ENCODE measurements around the gene WNT11.
"Not testable (repeated sequence)": the region's sequence is repeated elsewhere in the genome, so short reads cannot be mapped to it uniquely, and the experiment has no call there.

The WNT11 gene

GRCh38 chr11:76201672-76202412 is 4.5 kb downstream of the WNT11 start:
- DNase-seq (ENCODE audit: low spot score): no peak

GRCh38 chr11:76201056-76201455 is 5.2 kb downstream of the WNT11 start:
- DNase-seq (ENCODE audit: low spot score): no peak

GRCh38 chr11:76200006-76200940 is 6.0 kb downstream of the WNT11 start:
- DNase-seq (ENCODE audit: low spot score): no peak

GRCh38 chr11:76198691-76199090 is 7.6 kb downstream of the WNT11 start:
- DNase-seq (ENCODE audit: low spot score): not testable (repeated sequence)

- no peak for DNase-seq (ENCODE audit: low spot score)
These were observed 8.2 kb downstream of the WNT11 start for GRCh38 chr11:76197941-76198640.

- DNase-seq (ENCODE audit: low spot score): no peak
These were observed 9.0 kb downstream of the WNT11 start for GRCh38 chr11:76197332-76197731.

- DNase-seq (ENCODE audit: low spot score): no peak
These were observed 9.5 kb downstream of the WNT11 start for GRCh38 chr11:76196849-76197248.

- no peak for DNase-seq (ENCODE audit: low spot score)
These were observed 11.2 kb downstream of the WNT11 start for GRCh38 chr11:76194872-76195668.

GRCh38 chr11:76193219-76193618 is 13.1 kb downstream of the WNT11 start:
- DNase-seq (ENCODE audit: low spot score): no peak

GRCh38 chr11:76190376-76190775 is 15.9 kb downstream of the WNT11 start:
- no peak for DNase-seq (ENCODE audit: low spot score)

GRCh38 chr11:76189682-76190081 is 16.6 kb downstream of the WNT11 start:
- no peak for DNase-seq (ENCODE audit: low spot score)

- no peak for DNase-seq (ENCODE audit: low spot score)
These were observed 17.4 kb downstream of the WNT11 start for GRCh38 chr11:76188873-76189272.

- DNase-seq (ENCODE audit: low spot score): no peak
These were observed 19.5 kb downstream of the WNT11 start for GRCh38 chr11:76186776-76187279.

- no peak for DNase-seq (ENCODE audit: low spot score)
These were observed 20.3 kb downstream of the WNT11 start for GRCh38 chr11:76185931-76186401.

- no peak for DNase-seq (ENCODE audit: low spot score)
These were observed 20.8 kb downstream of the WNT11 start for GRCh38 chr11:76185511-76185910.

- DNase-seq (ENCODE audit: low spot score): no peak
These were observed 21.7 kb downstream of the WNT11 start for GRCh38 chr11:76184551-76184993.

GRCh38 chr11:76181371-76181770 is 24.9 kb downstream of the WNT11 start:
- DNase-seq (ENCODE audit: low spot score): no peak

- no peak for DNase-seq (ENCODE audit: low spot score)
These were observed 27.2 kb downstream of the WNT11 start for GRCh38 chr11:76179147-76179546.

GRCh38 chr11:76177250-76177686 is 29.0 kb downstream of the WNT11 start:
- DNase-seq (ENCODE audit: low spot score): no peak

GRCh38 chr11:76176463-76176862 is 29.8 kb downstream of the WNT11 start:
- DNase-seq (ENCODE audit: low spot score): no peak

- no peak for DNase-seq (ENCODE audit: low spot score)
These were observed 30.5 kb downstream of the WNT11 start for GRCh38 chr11:76175783-76176182.

Measured in COLO829 (cell line).